C4-2B (cell line): ENCODE results near the gene TTC12.

ENCODE experiments used
- H3K27ac ChIP-seq: fragments of 450-650 bp; 2 replicates; pipeline ENCODE4 v1.5.1; 2017
- CTCF ChIP-seq: fragments of 450-650 bp; conservative IDR thresholded peaks from 2 replicates; pipeline ENCODE4 v1.5.1; 2017; ENCODE audit warnings: mild to moderate bottlenecking
- ZFX ChIP-seq: fragments of 450-650 bp; IDR thresholded peaks from 2 replicates; pipeline ENCODE4 v1.6.1; 2017

The TTC12 gene

GRCh38 chr11:113341388-113342165 is 27.2 kb downstream of the TTC12 start:
- no peak for TF ChIP-seq CTCF
- TF ChIP-seq ZFX, result no peak
- no peak overlapping the region for H3K27ac ChIP-seq

DNA sequence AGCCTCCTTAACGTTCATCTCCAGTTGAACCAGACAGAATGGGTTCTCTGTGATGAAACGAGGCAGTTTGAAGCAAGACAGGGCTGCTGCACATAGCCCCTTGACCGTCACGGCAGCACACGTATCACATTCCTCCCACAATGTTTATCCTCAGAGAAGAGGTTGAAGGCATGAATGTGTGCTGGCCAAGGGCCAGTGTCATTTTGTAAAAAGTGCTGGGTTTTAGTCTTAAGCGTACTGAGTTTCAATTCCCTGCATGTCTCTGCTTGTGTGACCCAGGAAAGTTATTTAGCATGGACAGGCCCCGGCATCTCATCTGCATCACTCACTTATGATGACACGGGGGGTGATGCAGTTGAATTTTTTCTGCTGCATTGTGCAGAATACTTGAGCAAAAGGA is 31.6 kb downstream of the TTC12 start:
- TF ChIP-seq CTCF, result no peak
- no peak for TF ChIP-seq ZFX
- no peak overlapping the region for H3K27ac ChIP-seq

DNA sequence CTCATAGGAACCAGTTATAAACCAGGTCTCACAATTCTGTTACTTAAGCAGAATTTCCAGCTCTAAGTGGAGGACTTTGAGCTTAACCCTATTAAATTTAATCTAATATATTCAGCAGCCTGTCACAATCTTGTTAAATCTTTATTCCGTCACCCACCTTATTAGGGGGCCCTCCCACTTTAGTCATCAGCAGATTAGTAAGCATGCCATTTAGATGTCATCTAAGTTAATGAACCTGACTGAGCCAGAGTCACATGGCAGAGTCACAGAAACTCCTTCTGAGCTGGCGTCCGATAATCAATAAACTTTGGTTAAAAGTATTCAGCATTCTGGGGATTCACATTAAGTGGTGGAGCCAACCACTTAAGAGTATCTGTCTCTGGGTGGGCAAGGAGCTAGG is 35.1 kb downstream of the TTC12 start:
- TF ChIP-seq ZFX, result no peak
- no peak for TF ChIP-seq CTCF

DNA sequence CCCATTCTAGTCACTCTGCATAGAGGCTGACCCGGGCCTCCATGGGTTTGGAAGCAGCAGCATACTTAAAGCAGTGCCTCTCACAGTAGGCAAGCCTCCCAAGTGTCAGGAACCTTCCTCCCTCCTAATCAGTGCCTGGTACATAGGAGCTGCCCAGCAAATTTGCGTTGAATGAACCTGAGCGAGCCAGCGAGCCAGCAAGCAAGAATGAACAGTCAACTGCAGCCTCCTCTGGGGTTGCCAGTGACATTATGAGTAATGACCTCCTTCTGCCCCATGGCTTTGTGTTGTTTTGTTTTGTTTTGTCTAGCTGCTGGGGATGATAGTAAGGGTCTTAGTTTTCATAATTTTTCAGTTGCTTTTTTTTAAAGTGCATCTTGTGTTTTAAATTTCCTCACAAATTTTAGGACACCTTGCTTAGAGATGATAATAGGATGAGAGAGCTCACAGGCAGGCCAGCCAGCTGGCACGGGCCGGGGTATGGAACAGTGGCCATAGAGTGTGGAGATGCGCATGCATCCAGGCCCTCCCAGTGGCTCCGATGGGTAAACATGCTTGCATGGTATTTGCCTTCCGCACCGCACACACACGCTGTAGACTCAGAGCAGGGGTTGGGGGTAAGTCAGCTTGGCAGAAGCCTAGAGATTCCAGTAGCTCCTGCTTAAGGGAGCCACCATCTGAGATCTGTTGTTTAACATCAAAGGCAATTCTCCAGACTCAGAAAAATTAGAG is 36.1 kb downstream of the TTC12 start:
- TF ChIP-seq ZFX (no peak), CTCF (no peak)
- no peak overlapping the region for H3K27ac ChIP-seq

More for the DNA sequence above, 35.1 kb downstream of the TTC12 start:
- H3K27ac ChIP-seq, result no peak overlapping the region

- H3K27ac ChIP-seq, result no peak overlapping the region
- TF ChIP-seq CTCF (no peak), ZFX (no peak)
Measured at GRCh38 chr11:113351068-113351450, 36.7 kb downstream of the TTC12 start.

DNA sequence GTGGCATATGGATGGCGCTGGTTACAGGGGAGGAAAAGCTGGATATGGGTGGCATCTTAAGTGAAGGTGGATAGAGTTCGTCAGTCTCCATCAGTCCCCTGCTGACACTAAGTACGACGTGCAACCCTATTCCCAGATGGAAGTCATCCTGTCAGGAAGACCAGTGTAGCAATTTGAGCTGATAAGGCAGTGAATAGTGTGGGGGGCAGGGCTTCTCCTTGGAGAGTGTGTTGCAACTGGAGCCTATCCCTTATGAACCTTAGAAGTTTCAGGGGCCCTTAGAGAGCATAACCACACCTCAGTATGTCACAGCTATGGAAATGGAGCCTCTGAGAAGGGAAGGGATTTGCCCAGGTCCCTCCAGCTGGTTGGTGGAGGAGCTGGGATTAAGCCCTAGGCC is 37.1 kb downstream of the TTC12 start:
- no peak for TF ChIP-seq CTCF
- TF ChIP-seq ZFX, result no peak
- H3K27ac ChIP-seq, result no peak overlapping the region

- TF ChIP-seq ZFX, result no peak
- no peak for TF ChIP-seq CTCF
- H3K27ac ChIP-seq, result no peak overlapping the region
Measured at GRCh38 chr11:113356203-113356602, 41.8 kb downstream of the TTC12 start.
